Activated CD4-positive, alpha-beta T cell treated with anti-CD3 and anti-CD28 coated beads, Interleukin-2, amount 50 U/mL, for 4 hours (primary cell): ENCODE results near the gene DCUN1D2.
"Not testable (repeated sequence)": the region's sequence is repeated elsewhere in the genome, so short reads cannot be mapped to it uniquely, and the experiment has no call there.

Experiments used
- DNase-seq, 2 experiments: peaks; one replicate each; pipeline ENCODE4 v3.0.0-alpha.2; 2020

Gene DCUN1D2

DNA sequence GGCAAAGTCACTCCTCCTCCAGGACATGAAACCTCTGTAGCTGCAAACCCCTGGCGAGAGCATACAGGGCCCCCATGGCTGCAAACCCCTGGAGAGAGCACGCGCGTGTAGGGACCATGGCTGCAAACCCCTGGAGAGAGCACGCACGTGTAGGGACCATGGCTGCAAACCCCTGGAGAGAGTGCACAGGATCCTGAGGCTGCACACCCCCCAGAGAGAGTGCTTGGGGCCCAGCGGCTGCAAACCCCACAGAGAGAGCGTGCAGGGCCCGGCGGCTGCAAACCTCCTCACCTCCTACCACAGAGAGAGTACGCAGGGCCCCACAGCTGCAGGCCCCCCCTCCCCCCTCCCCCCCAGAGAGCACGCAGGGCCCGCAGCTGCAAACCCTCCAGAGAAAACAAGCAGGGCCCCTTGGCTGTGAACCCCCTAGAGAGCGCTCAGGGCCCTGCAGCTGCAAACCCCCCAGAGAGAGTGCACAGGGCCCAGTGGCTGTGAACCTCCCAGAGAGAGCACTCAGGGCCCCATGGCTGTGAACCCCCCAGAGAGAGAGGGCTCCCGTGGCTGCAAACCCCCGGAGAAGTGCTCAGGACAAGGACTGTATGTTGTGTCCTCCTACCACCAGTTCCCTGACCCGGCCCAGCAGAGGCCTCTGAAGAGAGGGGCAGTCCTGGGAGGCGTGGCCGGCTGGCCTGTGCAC lies 44.6 kb downstream of the DCUN1D2 start:
- DNase-seq, result no peak

DNA sequence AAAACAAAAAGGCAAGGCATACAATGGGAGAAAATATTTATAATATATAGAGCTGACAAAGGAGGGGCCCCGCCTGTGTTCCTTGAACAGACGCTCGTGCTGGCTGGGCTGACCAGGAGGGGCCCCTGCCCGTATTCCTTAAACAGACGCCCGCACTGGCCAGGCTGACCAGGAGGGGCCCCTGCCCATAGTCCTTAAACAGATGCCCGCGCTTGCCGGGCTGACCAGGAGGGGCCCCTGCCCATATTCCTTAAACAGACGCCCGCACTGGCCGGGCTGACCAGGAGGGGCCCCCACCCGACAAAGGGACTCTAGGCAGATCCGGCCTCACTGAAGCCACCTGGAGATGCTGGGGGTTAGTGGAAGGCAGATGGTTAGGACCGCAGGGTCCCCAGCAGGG lies 46.5 kb downstream of the DCUN1D2 start:
- DNase-seq, result no peak

DNA sequence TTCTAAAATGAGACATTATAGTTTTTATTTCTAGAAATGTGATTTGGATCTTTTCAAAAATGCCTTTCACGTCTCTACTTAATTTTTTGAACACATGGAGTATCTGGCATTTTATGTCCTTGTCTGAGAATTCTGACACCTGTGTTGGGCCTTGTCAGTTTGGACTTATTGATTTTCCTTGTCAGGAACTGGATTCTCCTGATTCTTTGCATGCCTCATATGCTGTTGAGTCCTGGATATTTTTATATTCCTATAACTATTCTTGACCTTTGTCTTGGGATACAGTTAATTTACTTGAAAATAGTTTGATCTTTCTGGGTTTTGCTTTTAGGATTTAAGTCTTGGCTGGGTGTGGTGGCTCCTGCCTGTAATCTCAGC lies 47.5 kb downstream of the DCUN1D2 start:
- DNase-seq, result no peak

DNA sequence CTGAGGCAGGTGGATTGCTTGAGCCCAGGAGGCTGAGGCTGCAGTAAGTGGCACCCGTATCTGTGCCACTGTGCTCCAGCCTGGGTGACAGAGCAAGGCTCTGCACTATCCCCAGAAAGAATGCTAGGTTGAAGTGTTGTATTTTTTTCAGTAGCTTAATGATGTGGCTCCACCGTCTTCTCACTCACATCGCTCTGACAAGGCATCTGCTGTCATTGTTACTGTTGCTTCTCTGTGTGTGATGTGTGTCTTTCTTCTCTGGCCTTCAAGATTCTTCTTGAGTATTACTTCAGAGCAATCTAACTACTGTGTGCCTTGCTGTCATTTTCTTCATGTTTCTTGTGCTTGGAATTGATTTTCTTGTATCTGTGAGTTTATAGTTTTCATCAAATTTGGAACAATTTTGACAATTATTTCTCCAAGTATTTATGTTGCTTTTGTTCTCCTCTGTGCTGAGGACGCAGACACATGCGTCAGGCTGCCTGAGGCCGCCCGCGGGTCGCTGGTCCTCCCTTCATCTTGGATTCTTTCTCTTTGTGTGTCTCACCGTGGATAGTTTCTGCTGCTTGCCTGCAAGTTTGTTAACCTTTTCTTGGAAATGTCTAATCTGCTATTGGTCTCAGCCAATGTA lies 48.0 kb downstream of the DCUN1D2 start:
- no peak for DNase-seq

DNA sequence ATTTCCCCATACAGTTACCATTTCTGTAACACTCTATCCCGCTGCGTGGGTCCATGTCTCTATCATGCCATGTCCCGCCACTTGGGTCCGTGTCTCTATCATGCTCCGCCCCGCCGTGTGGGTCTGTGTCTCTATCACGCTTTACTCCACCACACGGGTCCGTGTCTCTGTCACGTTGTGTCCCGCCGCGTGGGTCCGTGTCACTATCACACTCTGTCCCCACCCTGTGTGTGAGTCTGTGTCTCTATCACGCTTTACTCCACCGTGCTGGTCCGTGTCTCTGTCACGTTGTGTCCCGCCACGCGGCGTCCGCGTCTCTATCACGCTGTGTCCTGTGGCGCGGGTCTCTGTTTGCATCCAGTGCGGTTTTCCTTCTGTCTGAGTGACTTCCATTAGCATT lies 48.9 kb downstream of the DCUN1D2 start:
- no peak for DNase-seq

DNA sequence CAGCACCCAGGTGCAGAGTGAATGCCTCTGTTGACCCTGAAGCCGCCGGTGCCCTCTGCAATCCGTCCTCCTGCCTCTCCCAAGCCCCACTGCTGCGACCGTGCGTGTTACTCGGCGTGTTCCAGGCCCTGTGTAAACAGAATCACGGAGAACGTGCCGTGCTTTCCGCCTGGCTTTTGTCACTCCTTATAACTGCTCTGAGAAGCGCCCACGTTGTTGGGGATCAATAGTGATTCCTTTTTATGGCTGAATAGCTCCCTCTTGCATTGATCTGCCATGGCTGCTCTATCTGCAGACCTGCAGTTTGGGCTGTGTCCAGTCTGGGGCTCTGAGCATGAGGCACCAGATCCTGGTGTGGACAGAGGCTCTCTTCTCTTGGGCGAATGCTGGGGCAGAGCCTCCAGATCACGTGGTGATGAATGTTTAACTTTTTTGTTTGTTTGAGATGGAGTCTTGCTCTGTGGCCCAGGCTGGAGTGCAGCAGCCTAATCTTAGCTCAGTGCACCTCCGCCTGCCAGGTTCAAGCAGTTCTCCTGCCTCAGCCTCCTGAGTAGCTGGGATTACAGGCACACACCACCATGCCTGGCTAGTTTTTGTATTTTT lies 53.0 kb downstream of the DCUN1D2 start:
- DNase-seq, result no peak

DNA sequence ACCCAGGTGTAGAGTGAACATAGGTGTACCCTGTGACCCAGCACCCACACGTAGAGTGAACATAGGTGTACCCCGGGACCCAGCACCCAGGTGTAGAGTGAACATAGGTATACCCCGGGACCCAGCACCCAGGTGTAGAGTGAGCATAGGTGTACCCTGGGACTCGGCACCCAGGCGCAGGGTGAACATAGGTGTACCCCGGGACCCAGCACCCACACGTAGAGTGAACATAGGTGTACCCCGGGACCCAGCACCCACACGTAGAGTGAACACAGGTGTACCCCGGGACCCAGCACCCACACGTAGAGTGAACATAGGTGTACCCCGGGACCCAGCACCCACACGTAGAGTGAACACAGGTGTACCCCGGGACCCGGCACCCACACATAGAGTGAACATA lies 53.6 kb downstream of the DCUN1D2 start:
- DNase-seq, result not testable (repeated sequence)

DNA sequence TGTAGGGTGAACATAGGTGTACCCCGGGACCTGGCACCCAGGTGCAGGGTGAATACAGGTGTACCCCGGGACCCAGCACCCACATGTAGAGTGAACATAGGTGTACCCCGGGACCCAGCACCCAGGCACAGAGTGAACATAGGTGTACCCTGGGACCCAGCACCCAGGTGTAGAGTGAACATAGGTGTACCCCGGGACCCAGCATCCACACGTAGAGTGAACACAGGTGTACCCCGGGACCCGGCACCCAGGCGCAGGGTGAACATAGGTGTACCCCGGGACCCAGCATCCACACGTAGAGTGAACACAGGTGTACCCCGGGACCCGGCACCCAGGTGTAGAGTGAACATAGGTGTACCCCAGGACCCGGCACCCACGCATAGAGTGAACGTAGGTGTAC lies 54.6 kb downstream of the DCUN1D2 start:
- not testable (repeated sequence) for DNase-seq

DNA sequence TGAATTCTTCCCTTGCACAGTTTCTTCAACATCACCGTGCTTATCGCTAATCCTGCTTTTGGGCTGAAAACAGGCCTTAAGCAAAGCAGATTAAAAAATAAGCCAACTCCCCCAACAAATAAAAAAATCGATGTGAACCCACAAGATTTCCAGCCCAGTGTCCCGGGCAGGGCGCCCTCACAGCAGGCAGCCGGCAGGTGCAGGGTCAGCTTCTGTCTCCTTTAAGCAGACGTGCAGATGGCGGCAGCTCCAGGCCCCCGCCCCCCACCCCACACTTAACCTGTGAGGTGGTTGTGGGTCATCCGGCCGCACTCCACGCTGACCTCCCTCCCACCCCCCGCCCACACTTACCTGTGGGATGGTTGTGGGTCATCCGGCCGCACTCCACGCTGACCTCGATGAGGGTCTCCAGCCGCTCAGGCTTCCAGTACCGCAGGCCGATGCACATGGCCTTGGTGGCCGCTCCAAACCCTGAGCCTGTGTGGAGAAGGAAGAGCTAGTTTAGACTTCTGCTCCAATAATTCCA lies 57.1 kb downstream of the DCUN1D2 start:
- DNase-seq, result no peak

DNA sequence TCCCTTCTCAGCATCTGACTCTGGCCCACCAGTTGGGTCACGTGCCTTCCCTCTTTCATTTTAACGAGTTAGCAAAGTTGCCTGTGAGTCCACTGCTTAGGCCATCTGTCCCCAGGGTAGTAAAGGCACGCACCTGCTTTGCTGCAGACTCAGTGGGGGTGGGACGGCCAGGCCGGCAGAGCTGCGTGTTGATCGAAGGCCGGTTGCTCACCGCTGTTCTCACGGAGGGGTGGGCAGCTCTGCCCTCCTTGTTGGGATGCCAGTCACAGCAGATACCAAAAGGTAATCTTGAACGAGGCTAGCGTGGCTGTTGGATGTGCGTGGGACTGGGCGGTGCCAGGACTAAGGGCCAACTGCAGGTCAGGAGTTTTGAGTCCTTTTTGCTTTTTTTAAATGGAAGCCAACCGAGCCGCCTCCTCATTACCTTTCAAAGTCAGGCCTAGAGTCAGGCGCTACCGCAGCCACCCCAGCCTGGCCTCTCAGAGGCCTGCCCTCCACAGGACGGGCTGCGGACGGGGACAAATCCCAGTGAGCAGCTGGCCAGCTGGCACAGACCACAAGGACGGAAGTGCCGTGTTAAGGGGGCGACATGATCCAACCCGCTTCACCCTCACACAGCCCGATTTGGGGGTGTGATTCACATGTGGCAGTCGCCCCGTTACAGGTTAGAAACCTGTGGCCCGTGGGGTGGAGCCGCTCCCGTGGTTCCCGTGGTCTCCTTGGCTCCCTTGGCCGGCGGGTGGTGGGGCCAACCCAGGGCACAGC lies 57.8 kb downstream of the DCUN1D2 start:
- no peak for DNase-seq

DNA sequence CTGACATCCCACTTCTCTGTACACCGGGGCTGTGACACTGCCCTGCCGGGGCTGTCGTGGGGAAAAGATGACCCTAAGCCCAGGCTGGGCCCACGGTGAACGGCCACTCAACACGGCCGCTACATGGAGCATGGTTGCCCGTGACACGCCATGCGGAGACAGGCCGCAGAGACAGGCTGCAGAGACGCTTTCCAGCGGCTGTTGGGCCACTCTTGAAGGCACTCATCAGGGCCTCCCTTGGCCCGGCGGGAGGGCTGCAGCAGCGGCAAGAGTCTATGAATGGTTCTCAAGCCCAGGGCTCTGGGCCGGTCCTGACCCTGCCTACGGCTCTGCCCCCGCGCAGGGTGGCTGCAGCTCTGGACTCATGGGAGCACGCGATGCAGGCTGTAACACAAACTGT lies 59.3 kb downstream of the DCUN1D2 start:
- no peak for DNase-seq

DNA sequence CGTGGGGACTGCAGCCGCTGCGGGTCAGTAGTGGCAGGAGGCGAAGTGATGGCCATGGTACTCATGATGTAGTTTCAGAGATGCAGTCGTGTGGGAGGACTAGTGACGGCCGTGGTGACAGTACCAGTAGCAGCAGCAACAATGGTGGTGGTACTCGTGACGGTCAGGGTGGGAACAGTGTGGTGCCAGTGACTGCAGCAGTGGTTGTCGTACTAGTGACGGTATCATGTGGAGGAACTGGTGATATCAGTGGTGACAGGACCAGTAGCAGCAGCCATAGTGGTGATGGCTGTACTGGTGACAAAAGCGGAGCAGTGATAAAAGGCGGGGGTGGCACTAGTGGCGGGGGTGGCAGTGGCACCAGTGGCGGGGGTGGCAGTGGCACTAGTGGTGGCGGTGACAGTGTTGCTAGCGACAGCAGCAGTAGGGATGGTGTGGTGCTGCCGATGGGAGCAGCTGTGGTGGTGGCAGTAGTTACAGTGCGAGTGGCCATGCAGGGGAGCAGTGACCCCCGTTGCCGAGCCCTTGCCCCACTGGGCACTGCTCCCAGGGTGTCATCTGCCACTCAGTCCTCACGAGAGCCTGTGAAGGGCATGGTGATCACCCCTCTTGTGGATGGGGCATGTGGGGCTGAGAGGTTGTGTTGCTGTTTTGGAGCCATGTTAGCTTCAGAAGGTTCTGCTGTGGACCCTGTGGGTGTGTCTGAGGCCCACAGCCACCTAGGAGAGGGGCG lies 60.0 kb downstream of the DCUN1D2 start:
- no peak for DNase-seq

DNA sequence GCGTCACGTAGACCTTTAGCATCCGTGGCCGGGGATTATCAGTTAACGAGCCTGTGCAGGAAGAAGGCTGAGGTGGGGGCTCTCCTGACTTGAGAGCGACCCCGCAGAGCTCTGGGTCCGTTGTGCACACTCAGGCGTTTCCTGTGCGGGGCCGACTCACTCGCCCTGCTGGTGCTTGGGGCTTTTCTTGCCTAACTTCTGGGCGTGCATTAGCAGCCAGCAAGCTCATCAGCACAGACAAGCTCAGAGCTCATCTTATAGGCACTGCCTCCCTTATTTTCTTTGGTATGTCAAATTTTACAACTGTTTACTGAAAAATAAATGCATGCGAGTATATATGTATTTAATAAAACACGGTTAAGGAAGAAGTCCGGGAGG lies 60.9 kb downstream of the DCUN1D2 start:
- DNase-seq, result no peak

DNA sequence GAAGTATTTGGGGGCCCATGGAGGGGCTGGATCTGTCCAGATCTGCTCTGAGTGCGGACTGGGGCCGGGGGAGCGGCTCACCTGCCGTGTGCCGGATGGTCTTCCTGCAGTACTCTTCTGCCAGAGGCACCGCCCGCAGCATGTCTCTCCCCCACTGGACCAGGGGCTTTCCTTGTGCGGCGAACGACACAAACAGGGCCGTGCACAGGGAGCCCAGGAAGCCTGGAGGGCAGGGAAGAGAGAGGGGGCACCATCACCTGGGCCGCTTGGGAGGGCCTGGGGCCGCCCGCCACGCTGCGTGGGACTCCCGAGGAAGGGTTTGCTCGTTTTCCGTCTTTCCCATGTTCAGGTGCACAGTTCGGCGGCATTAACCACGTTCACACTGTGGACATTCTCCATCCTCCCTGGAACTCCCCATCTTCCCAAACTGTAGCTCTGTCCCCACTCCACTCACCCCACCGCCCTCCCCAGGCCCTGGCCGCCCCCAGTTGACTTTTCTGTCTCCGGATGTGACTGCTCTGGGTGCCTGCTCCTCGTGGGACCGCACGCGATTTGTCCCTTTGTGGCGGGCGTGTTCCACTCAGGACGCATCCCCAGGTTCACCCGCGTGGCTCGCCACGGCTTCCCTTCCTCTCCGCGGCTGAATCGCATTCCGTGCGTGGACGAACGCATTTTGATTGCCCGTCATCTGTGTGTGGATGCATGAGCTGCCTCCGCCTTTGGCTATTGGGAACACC lies 61.5 kb downstream of the DCUN1D2 start:
- DNase-seq, result no peak

DNA sequence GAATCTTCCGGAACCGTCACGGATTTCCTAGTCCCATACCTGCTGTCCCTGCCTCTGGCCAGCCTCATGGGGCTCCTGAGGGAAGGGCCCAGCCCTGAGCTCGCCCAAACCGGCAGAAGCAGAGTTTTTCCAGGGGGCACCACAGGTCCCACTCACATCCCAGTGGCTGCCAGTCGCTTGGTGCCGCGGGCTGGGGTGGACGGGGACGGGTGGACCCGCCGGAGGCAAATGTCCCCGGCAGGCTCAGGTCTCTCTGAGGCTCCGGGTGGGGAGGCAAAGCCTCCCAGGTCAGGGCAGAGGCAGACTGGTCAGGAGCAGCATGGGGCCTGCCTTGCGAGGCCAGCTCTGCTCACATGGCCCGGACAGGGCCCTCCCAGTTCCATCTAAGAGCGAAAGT lies 62.0 kb downstream of the DCUN1D2 start:
- DNase-seq, result no peak

DNA sequence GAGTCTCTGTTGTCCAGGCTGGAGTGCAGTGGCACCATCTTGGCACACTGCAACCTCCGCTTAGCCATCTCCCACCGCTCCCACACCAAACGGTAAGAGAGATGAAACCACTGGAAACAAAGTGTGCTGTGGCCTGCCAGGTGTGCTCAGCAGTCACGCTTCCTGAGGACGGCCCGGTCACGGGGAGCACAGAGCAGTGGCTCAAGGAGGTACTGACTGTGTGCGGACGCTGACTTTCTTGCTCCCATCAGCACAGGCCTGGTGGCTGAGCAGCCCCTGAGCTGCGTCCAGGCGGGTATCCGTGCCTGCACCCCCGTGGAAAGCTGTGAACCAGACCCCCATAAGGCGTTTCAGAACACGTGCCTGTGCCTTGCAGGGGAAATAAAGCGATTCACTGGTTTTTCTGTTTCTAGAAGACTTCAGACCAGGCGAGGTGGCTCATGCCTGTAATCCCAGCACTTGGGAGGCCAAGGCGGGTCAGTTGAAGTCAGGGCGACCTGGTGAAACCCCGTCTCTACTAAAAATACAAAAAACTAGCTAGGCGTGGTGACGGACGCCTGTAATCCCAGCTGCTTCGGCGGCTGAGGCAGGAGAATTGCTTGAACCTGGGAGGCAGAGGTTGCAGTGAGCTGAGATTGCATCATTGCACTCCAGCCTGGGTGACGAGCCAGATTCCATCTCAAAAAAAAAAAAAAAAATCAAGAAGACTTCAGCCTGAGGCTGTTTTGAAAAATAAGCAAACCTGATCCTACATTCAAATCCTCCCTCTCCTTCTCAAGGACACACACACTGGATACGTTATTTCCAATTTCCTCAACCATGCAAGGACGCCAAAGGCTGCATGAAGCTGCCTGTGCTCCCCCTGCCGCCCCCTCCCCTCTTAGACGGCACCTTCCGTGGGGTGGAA lies 62.7 kb downstream of the DCUN1D2 start:
- no peak for DNase-seq

DNA sequence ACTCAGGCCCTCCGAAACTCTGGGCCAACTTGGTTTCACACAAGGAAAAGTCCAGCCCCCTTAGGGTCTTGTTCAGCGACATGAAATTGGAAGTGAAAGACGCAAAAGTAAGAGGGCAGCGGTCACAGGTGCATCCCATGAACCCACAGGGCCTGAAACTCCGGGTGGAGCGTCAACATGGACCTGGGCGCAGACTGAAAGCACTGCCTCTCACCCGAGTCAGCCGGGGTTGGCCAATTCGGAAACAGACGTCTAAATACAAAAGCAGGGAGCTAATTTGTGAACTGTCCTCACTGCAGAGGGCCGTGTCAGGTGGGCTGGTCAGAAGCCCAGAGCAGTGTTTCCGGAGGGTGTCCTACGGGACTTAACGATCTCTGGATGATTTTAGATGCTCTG lies 63.9 kb downstream of the DCUN1D2 start:
- no peak for DNase-seq

DNA sequence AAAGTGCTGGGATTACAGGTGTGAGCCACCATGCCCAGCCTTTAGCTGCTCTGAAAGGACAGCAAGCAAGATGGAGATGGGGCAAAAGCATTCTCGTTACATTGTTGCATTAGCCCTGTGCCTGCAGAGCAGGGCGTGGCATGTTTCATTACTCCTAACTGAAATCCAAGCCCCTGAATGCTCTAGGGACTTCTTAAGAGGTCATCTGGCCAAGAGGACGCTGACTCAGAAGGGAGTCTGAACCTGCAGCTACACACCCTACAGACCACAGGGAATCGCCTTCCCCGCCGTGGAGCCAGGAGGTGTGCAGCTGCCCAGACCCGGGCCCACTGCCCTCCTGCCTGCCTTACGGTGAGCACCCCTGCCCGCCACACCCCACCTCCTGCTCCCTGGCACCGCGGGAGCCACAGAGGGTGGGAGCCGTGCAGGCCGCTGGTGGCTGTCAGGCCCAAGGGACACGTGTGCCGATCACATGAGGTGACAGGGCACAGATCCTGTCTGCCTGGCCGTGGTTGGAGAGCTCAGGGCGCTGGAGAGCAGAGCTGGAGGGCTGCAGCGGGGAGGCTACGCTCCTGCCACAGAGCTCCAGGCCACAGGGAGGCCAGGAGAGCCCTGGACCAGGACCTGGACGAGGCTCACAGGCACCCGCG lies 64.4 kb downstream of the DCUN1D2 start:
- no peak for DNase-seq

DNA sequence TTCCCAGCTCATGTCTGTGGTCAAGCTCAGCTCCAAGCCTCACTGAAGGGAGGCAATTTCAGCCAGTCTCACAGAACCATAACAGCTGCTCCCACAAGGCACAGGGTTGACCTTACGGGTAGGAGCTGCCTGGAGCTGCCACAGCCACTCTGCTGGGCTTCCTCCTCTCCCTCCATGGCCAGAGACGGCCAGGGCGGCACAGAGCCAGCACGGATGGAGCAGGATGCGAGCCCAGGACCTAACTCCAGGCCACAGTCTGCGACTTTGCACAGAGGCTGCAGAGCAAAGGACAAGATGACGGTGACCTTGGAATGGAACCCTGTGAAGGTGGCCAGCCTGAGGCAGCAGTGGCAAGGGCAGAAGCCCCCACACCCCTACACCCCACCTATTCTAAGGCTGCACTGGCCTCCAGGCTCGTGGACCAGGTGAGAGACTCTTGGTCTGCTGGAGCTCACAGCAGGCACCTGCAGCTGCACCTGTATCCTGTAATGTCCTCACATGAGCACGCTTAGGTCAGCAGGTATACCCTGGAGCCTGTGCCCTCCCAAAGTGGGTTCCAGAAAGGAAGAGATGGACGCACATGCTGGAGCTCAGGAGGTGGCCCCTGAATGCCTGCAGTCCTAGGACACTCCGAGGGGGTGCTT lies 66.9 kb downstream of the DCUN1D2 start:
- no peak for DNase-seq
